Stimulated activated naive CD8-positive, alpha-beta T cell treated with anti-CD3 and anti-CD28 coated beads, Interleukin-15, amount 100 ng/mL, for 72 hours (primary cell): ENCODE data around the gene MRGPRE.

Source experiments
- ATAC-seq: fragments of 150-1000 bp; cut with Tn5 transposase; 2 replicates; pipeline ENCODE4 v1.10.0; 2021; ENCODE audit warnings: mild to moderate bottlenecking, moderate library complexity
- DNase-seq, 2 donors: peaks; one replicate each; pipeline ENCODE4 v3.0.0; 2021 to 2022
- H3K27ac Mint-ChIP-seq, 2 donors: one replicate each; pipeline ENCODE4 v1.8.0; 2022; ENCODE audit warnings: mild to moderate bottlenecking in 2 of 2, mixed read lengths in 2 of 2, moderate library complexity in 2 of 2
- H3K27me3 Mint-ChIP-seq: one replicate; pipeline ENCODE4 v1.8.0; 2022; ENCODE audit warnings: mixed read lengths
- H3K4me1 Mint-ChIP-seq: one replicate; pipeline ENCODE4 v1.8.0; 2022; ENCODE audit warnings: mild to moderate bottlenecking, mixed read lengths
- H3K4me3 Mint-ChIP-seq, 2 donors: one replicate each; pipeline ENCODE4 v1.8.0; 2022; ENCODE audit warnings: mild to moderate bottlenecking in 2 of 2, mixed read lengths in 2 of 2, moderate library complexity in 1 of 2
- H3K9me3 Mint-ChIP-seq, 2 donors: one replicate each; pipeline ENCODE4 v1.8.0; 2022; ENCODE audit warnings: mixed read lengths in 2 of 2

MRGPRE gene

DNA sequence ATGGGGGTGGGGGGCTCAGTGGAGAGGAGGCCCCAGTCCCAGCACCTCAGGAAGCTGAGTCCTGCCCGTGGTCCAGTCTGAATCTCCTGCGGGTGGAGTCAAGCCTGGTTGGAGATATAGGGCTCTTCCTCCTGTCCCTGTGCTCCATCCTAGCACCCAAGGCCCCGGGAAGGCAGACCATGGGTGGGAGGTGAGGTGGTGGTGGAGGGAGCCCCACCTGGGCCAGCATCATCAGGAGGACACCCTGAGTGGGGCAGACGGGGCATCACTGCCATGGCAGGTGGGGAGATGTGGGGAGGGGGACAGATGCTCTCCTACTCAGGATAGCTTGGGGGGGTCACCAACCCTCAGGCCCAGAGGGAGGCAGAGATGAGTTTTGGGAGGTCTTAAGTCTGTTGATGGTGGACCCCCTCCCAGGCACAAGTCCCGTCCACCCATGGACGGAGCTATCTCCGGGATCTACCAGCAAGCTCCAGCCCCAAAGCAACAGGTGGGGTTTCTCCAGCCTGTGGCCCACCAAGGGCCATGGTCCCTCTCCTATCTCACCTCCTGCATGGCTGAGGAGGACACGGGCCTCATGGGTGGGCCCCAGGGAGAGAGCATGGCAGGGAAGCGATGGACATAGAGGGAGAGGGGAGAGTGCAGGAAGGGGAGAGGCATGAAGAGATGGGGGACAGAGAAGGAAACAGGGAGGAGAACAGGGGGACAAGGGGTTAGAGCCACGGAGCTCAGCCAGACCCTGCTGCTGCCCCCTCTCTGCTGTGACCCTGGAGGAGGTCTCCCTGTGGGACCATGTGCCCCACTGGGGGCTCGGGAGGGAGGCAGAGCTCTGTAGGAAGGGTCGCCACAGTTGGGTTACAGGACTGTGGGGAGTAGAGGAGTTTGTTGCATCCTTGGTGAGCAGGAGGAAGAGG lies 1.3 kb downstream of the MRGPRE start:
- DNase-seq (no peak), ATAC-seq (peak; percentile 38)
- H3K9me3 Mint-ChIP-seq = no peaks in the 10 kb centered on the region
- no peak overlapping the region for H3K4me3 Mint-ChIP-seq
- H3K27me3 Mint-ChIP-seq = peaks cover 7% of the 10 kb centered on the region
- H3K27ac Mint-ChIP-seq = no peak overlapping the region
- H3K4me1 Mint-ChIP-seq = no peaks in the 10 kb centered on the region

DNA sequence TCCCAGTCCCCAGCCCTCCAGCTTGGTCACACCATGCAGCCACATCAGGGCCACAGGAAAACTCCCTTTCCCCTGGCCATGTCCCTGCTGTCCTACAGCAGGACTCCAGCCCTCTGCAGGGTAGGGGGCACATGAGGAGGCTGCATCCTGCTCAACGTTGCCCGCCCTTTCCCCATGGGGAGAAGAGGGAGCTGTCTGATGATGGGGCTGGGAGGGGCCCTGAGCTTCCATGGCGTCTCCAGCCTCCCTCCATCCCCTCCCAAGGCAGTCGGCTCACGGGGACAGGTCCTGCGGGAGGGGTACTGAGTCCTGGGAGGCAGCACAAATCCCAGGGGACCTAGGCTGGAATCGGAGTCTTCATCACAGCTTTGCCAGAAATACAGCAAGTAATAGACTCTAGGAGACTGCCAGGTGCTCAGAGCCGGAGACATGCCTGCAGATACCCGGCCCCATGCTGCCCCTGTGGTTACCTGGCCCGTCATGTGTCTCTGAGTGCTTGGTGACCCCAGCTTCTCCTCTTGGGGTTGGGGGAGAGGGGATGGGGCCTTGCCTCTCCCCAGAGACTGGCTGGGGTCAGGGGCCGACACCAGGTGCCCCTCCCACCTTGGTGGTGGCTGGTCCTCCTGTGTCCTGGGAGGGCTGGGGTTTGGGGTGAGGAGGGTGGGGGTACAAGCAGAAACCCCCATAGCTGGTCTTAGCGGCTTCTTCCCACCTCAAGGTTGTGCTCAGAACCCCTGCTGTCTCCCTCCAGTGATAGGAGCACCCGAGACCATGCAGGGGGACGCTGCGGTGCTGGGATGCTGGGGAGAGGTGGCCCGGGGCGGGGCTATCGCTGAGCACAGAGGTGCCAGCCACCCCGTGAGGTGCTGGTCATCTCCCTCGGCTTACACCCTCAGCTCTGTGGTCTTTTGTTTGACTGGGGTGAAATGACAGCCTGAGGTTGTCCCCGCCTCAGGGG lies 2.3 kb downstream of the MRGPRE start:
- Mint-ChIP-seq H3K27ac (no peak overlapping the region), H3K4me1 (no peaks in the 10 kb centered on the region), H3K27me3 (peaks cover 7% of the 10 kb centered on the region), H3K9me3 (no peaks in the 10 kb centered on the region), H3K4me3 (no peak overlapping the region)
- ATAC-seq (peak; percentile 24), DNase-seq (no peak)

DNA sequence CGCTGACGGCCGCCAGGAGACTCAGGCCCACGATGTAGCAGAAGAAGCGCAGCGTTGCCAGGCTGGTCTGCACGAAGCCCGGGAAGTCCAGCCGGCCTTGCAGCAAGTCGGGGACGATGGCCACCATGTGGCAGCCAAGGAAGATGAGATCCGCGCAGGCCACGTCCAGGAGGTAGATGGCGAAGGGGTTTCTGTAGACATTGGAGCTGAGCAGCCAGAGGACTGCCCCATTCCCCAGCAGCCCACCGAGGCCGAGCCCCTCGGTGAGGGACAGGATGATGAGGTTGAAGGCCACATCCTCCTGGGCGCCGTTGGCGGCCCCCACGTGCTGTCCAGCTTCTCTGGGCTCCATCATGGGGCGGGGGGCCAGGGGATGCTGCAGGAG lies 3.8 kb downstream of the MRGPRE start:
- ATAC-seq (no peak), DNase-seq (no peak)
- Mint-ChIP-seq H3K27ac (no peak overlapping the region), H3K27me3 (peaks cover 23% of the 10 kb centered on the region), H3K4me3 (no peak overlapping the region), H3K9me3 (no peaks in the 10 kb centered on the region), H3K4me1 (peaks cover under 1% of the 10 kb centered on the region)

DNA sequence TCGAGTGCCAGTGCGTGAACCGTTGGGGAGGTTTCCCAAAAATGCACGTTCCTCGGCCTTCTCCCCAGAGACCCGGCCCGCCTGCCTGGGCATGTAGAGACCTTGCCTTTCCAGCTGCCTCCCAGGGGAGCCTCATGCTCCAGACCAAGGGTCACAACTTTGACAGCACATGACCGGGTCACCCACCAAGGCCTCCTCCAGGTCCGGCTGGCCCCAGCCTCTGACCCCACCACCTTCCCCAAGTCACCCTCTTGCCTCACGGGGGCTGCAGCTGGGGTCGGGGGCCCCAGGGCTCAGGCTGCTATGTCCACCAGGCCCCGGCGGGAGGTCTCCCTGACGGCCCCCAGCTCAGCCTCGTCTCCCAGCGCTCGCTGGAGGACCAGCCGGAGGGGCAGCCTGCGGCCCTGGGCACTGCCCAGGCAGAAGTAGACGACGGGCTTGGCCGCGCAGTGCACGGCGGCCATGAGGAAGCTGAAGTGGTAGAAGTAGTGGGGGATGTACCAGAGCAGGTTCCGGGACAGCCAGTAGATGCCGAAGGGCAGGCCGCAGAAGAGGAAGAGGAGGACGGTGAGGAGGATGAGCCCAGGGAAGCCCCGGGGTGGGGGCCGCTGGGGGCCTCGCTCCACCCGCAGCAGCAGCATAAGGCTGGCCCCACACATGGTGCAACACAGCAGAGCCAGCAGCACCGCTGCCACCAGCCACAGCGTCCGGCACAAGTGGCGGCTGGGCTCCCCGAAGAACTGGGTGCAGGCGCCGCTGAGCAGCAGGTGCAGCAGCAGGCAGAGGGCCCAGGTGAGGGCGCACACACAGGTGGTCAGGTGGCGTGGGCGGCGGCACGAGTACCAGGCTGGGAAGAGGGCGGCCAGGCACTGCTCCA lies 4.4 kb downstream of the MRGPRE start:
- Mint-ChIP-seq H3K4me1 (peaks cover 7% of the 10 kb centered on the region), H3K27me3 (peaks cover 29% of the 10 kb centered on the region), H3K27ac (no peak overlapping the region), H3K4me3 (no peak overlapping the region), H3K9me3 (no peaks in the 10 kb centered on the region)
- ATAC-seq = no peak
- DNase-seq = no peak

DNA sequence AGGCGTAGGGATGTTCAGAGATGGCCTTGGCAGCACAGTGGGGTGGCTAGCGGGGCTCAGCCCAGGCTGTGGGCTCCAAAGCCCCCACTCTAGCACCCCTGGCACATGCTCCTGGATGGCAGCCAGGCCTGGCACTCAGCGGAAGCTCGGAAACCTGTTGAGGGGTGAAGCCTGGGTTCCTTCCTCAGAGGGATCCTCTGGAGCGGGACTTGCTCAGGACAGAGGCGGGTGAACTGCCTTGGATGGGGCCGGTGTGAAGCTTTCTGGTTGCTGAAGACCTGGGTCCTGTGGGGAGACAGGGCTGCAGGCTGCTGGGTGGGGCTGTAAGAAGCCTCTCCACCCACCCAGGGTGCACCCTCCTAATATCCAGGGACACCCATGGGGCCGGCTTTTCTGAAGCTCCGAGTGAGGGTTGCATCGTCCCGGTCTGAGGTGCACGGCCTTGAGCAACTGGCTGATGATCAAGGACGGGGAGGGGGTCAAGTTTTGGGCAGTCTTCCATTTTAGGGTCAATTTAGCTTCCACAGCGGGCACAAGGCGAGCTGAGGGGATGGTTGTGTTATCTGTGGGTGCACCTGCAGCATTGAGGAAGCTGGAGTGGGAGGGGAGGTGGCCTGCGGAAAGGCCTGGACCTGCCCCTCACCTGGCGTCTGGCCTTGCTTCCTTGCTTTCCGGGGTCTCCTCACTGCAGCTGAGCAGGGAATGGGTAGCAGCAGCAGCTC lies 5.2 kb downstream of the MRGPRE start:
- Mint-ChIP-seq H3K27me3 (peaks cover 33% of the 10 kb centered on the region), H3K4me1 (peaks cover 12% of the 10 kb centered on the region), H3K9me3 (no peaks in the 10 kb centered on the region), H3K27ac (no peak overlapping the region), H3K4me3 (no peak overlapping the region)
- DNase-seq (no peak), ATAC-seq (no peak)

DNA sequence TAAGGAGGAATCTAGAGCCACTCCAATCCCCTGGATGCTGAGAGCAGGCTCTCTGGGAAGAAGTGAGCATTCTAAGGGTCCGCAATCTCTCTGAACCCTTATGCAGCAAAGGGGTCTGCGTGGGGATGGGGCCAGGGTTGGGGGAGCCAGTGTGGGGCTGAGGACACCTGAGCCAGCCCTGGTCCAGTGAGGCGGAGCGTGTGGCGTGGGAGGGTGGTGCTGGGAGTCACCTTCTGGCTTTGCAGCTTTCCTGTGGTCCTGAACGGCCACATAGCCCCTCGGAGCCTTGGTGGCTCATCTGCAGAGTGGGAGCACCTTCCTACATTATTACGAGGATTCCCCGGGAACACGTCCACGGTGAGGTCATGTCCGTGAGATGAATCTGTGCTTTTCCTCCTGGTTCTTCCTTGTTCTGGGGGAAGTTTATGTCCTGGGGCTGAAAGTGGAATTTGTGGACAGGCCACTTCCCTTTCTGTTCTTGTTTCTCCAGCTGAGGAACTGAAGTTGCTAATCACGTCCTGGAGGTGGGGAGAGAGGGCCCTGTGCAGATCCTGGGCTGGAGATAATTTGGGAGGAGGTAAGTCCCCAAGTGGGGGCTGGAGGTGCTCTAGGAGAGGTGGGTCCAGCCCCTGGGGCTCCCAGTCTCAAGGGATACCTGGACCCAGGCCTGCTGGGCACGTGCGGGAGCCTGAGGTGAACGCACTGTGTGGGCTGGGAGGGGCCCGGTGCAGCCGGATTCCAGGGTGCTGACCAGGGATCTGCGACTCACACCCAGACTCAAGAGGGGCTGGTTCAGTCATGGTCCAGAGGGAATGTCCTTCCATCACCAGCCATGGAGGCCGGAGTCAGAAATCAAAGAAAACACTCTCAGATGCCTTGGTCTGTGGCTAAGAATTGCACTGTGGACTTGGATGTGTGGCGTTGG lies 6.1 kb downstream of the MRGPRE start:
- H3K4me1 Mint-ChIP-seq = peaks cover 12% of the 10 kb centered on the region
- peak overlapping the region in 1 of 2 donors; percentile 54 for H3K27ac Mint-ChIP-seq
- DNase-seq (no peak), ATAC-seq (no peak)
- no peaks in the 10 kb centered on the region for H3K9me3 Mint-ChIP-seq
- H3K27me3 Mint-ChIP-seq = peaks cover 35% of the 10 kb centered on the region
- H3K4me3 Mint-ChIP-seq = no peak overlapping the region

DNA sequence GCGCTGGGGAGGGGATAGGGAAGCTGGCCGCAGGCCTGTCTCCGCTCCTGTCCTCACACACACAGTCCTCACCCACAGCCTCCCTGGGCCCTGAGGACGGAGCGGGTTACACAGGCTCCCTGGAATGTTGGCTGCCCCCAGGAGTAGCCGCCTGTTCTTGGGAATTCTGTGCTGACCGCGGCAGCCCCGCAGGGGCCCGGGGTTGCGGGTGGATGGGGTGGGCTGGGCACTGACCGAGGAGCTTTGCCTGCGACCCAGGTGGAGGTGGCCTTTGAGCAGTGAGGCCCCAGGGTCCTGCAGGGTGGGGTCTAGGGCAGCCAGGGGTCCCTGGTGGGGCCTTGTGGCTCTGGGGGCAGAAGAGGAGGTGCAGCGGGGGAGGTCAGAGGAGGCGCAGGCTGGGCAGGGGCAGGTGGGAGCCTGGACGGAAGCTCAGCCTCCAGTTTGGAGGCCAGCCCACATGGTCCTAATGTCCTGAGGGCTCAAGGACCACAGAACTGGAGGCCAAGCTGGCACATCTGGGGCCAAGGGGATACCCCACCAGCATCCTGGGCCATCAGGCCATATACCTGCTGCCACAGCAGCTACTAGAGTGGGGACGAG lies 7.0 kb downstream of the MRGPRE start:
- H3K4me1 Mint-ChIP-seq = peaks cover 12% of the 10 kb centered on the region
- ATAC-seq = no peak
- no peak for DNase-seq
- H3K4me3 Mint-ChIP-seq = no peak overlapping the region
- no peak overlapping the region for H3K27ac Mint-ChIP-seq
- H3K9me3 Mint-ChIP-seq = no peaks in the 10 kb centered on the region
- peaks cover 39% of the 10 kb centered on the region for H3K27me3 Mint-ChIP-seq

DNA sequence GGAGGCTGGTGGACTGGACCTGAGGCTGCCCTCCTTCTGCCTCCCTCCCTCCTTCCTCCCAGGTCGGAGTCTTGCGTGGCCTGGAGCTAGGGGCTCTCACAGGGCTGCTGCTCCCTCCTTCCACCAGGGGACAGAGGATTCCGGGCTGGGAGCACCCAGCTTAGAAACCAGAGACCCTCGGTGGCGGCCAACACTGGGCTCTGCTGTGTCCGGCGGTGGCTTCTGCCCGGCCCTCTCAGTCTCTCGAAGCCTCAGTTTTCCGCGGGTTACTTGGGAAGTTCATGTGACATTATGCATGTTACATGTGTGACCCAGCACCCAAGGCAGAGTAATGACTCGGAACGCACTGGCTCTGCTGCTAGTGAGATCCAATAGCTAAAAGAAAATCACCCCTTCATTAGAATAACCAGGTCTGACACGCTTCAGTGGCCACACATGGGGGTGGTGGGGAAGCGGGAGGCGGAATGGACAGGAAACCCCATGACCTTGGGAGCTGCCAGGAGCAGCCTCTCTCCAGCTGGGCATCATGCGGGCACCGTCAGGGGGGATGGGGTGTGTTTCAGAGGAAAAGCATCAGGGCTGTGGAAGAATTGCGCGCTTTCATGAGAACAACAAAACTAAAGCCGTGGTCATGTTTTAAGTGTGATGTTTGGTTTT lies 7.7 kb downstream of the MRGPRE start:
- H3K27me3 Mint-ChIP-seq = peaks cover 39% of the 10 kb centered on the region
- ATAC-seq (no peak), DNase-seq (no peak)
- H3K4me1 Mint-ChIP-seq = peaks cover 12% of the 10 kb centered on the region
- H3K27ac Mint-ChIP-seq = peak overlapping the region in 1 of 2 donors; percentile 34
- H3K9me3 Mint-ChIP-seq = no peaks in the 10 kb centered on the region
- H3K4me3 Mint-ChIP-seq = no peak overlapping the region

DNA sequence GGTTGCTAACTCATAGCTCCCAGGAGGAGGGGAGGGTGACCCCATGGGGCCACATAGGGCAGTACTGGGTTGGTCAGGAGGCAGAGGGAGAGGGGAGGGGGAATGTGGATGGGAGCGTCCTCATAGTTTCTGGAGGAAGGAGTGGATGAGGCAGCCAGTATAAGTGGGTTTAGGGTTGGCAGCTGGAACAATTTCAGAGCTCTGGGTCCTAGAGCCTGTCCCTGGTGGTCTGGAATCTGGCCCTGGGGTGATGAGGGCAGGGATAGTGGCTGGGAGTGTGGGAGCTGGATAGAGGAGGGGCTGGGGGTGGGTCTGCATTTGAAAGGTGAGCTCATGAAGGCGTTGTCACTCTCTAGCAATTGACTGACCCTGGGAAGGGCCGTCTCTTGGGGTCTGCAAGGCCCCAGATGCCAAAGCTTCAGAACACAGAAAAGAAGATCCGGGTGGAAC lies 8.3 kb downstream of the MRGPRE start:
- peaks cover 39% of the 10 kb centered on the region for H3K27me3 Mint-ChIP-seq
- no peaks in the 10 kb centered on the region for H3K9me3 Mint-ChIP-seq
- H3K4me1 Mint-ChIP-seq = peaks cover 12% of the 10 kb centered on the region
- no peak for ATAC-seq
- H3K27ac Mint-ChIP-seq = no peak overlapping the region
- DNase-seq = no peak
- no peak overlapping the region for H3K4me3 Mint-ChIP-seq

DNA sequence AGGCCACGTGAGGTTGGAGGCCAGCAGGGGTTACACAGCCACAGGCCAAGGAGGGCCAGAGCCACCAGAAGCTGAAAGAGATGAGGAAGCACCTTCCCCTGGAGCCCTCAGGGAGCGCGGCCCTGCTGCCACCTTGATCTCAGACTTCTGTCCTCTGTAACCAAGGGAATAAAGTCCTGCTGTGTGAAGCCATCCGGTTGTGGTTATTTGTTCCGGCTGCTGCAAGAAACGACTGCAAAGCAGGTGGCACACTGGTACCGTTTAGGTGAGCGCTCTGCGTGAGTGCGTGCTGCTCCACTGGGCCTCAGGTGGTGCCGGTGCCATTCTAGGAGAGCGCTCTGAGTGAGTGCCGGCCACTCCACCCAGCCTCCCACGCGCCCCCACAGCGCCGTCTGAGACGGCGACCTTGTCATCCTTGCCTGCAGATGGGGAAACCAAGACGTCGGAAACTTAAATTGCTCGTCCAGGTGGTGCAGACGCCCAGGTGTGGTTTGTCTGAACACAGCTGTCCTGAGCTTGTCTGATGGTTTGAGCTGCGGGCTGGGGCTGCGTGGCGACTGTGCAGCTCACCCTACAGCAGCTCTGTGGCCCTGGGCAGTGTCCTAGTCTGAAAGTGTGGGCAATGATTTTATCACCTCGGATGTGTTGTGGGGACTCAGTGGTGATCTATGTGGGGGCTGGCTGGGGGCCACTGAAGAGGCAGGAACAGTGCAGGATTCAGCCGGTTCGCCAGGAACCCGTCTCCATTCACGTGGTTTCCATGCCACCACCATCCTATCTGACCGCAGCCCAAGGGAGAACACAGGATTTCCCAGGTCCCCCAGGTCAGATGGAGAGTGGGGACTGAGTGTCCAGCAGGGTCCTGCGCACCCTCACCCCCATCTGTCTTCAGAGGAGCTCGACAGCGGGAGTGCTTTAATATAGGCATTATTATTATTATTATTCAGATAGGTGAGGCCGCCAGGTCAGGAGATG lies 9.0 kb downstream of the MRGPRE start:
- ATAC-seq (no peak), DNase-seq (no peak)
- Mint-ChIP-seq H3K9me3 (no peaks in the 10 kb centered on the region), H3K4me1 (peaks cover 12% of the 10 kb centered on the region), H3K27me3 (peaks cover 39% of the 10 kb centered on the region), H3K4me3 (peak overlapping the region in 1 of 2 donors; percentile 34), H3K27ac (peak overlapping the region in 1 of 2 donors; percentile 45)

DNA sequence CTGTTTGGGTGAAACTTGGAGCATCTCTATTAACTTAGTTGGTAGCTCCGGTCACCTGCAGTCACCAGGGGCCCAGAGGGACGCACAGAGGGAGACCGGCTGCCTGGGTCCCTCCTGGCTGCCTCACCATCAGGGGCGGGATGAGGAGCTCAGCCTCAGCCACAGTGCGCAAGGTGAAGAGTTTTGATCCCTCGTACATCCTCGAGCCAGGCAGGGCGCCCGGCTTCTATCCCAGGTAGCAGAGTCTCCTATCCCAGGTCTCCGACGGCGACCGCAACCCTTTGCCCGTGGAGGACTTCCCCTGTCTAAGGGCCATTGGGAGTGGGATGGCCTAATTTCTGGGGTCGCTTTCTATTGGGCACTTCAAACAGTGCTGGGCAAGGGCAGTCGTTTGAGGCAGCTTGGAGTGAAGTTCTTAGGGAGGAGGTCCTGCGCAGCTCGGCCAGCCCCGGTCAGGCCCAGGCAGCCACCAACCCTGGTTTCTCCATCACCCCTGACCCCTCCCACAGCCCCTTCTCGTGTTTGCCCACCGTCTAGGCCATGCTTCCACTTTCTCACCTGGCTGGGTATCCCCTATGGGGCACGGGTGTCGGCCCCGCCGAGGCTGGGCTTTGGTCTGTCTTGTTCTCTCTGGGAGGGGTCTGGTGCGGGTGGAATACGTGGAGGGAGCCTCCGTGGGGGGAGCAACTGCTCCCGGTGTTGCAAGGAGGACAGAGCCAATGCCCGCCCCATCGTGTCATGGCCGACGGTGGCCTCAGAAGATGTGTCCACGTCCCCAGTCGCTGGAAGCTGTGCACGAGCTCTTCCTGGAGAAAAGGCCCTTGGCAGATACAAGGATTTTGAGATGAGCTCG lies 10.0 kb downstream of the MRGPRE start:
- peaks cover 32% of the 10 kb centered on the region for H3K27me3 Mint-ChIP-seq
- DNase-seq (no peak), ATAC-seq (no peak)
- H3K4me3 Mint-ChIP-seq = peak overlapping the region in 1 of 2 donors; percentile 34
- H3K27ac Mint-ChIP-seq = no peak overlapping the region
- H3K9me3 Mint-ChIP-seq = no peaks in the 10 kb centered on the region
- H3K4me1 Mint-ChIP-seq = peaks cover 15% of the 10 kb centered on the region
